Measurements from ENCODE around the gene RAB15.

- no peak for TF ChIP-seq CTCF (IDR thresholded peaks at IDR 0.05; ENCODE audit: insufficient read depth, low read length, poor library complexity, severe bottlenecking)
- no peak for TF ChIP-seq EZH2phosphoT487 (conservative IDR thresholded peaks at IDR 0.05; ENCODE audit: low read length)
Observed at GRCh38 chr14:65002586-65003210, 30.6 kb upstream of the RAB15 start.

All from SU-DHL-6 (cell line).